Activated naive CD4-positive, alpha-beta T cell treated with anti-CD3 and anti-CD28 coated beads for 36 hours (primary cell): ENCODE measurements around the gene STK32B. TPM values are rescaled to one million over a fixed set of nuclear protein-coding genes. Genes with fewer than 3 reads are reported as not detected.

Experiments used
- CTCF ChIA-PET: fragments of 350-600 bp; sonication (Branson Sonifier 250); formaldehyde crosslinking; loops from one replicate; lab custom pipeline; 2021; ENCODE audit warnings: antibody characterized with exemption; lab: Charles Lee
- DNase-seq: peaks from one replicate; pipeline ENCODE4 v3.0.0-alpha.2; 2020
- H3K27ac Mint-ChIP-seq: one replicate; pipeline ENCODE4 v1.8.0; 2021; ENCODE audit warnings: mild to moderate bottlenecking, mixed read lengths
- H3K27me3 Mint-ChIP-seq: one replicate; pipeline ENCODE4 v1.8.0; 2021; ENCODE audit warnings: low read depth, mixed read lengths
- H3K36me3 Mint-ChIP-seq: one replicate; pipeline ENCODE4 v1.8.0; 2021; ENCODE audit warnings: low read depth, mixed read lengths
- H3K4me1 Mint-ChIP-seq: one replicate; pipeline ENCODE4 v1.8.0; 2021; ENCODE audit warnings: low read depth, mixed read lengths
- H3K4me3 Mint-ChIP-seq: one replicate; pipeline ENCODE4 v1.8.0; 2021; ENCODE audit warnings: mild to moderate bottlenecking, moderate library complexity, mixed read lengths
- H3K9me3 Mint-ChIP-seq: one replicate; pipeline ENCODE4 v1.8.0; 2021; ENCODE audit warnings: mixed read lengths
- intact Hi-C: fragments of 100-400 bp; cut with micrococcal nuclease; formaldehyde crosslinking; loops from one replicate; pipeline ENCODE4 v1.15.1; 2023
- total RNA-seq, 2 experiments: library from RNA; stranded (reverse); gene quantifications; one replicate each; pipeline ENCODE4 v1.2.3, GENCODE V29; 2021

Gene STK32B
- total RNA-seq, 2 experiments from 2014 or later: not detected

- Mint-ChIP-seq H3K36me3 (no peaks in the 10 kb centered on the region), H3K27ac (no peak overlapping the region), H3K27me3 (no peaks in the 10 kb centered on the region), H3K4me1 (no peaks in the 10 kb centered on the region), H3K4me3 (no peak overlapping the region), H3K9me3 (no peaks in the 10 kb centered on the region)
- CTCF ChIA-PET: no interaction called here
- intact Hi-C loops: no loop called here
- DNase-seq: no peak
Observed at GRCh38 chr4:5368426-5368825, 317.1 kb downstream of the STK32B start.

DNA sequence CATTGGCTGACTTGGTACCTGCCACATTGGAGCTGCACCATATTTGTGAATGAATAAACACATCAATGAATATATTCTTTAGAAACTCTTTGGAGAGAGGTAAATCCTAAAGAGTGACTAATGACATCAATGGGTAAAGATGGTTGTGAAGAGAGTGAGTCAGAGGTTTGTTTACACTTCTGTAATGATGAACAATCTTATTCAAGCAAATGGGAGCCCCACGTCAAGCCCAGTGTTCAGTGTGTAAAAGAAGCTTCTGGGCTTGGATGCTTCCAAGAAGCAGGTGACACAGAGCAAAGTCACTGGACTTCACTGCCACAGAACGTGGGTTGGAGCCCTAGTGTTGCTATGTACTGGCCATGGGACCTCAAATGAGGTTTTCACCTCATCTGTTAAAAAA lies 319.0 kb downstream of the STK32B start:
- Mint-ChIP-seq H3K36me3 (no peaks in the 10 kb centered on the region), H3K27me3 (no peaks in the 10 kb centered on the region), H3K27ac (no peak overlapping the region), H3K4me3 (no peak overlapping the region), H3K4me1 (no peaks in the 10 kb centered on the region), H3K9me3 (peaks cover 5% of the 10 kb centered on the region)
- DNase-seq: no peak
- intact Hi-C loops: no loop called here
- CTCF ChIA-PET: no interaction called here

DNA sequence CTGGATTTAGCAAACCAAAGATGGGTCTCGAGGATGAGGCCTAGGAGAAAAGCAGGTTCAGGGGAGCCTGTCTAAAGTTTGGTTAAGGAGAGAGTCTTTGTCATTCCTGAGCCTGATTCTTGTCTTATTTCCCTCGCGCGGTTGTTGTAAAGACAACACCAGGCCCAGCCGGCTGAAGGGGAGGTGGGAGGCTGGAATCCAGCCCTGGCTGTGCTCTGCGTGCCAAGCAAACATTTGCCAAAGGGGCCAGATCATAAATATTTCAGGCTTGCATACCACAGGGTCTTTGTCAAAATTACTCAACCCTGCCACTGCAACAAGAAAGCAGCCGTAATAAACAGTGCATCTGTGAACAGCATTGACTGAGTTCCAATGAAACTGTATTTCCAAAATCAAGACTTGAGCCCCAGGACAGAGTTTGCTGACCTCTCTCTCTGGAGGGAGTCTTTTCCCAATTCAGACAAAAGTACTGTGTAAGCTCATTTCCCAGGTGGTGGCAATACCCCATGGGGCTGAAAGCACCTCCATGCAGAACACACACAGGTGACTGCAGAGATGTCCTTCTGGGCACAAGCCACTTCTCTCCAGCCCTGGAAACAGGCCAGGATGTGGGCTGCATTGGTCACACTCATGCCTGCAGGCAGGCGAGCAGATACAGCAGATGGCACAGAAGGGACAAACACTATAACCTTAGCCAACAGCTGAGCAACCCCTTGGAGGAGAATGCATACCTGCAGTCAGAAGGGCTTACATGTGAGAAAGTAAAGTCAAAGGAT lies 320.3 kb downstream of the STK32B start:
- no peaks in the 10 kb centered on the region for H3K4me1 Mint-ChIP-seq
- CTCF ChIA-PET: no interaction called here

DNA sequence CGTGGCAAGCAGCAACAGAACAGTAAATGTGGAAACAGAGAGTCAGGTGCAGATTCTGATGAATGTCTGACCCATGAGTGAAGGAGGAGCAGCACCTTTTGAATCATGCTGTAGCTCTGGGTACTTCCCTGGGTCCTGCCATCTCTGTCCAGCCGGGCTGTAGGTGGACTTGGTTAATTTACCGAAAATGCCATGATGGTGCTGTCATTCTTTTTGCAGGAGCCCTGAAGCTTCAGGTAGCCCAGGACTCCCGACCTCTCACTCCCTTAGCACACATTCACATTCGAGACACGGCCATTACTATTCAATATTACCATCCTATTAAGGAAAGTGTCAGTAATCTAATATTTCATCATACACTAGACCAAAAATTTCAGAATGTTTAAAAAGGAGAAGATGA lies 320.9 kb downstream of the STK32B start:
- Mint-ChIP-seq H3K9me3 (peaks cover 5% of the 10 kb centered on the region), H3K4me1 (no peaks in the 10 kb centered on the region), H3K4me3 (no peak overlapping the region), H3K36me3 (no peaks in the 10 kb centered on the region), H3K27ac (no peak overlapping the region), H3K27me3 (peaks cover 3% of the 10 kb centered on the region)
- DNase-seq: no peak
- intact Hi-C loops: no loop called here
- CTCF ChIA-PET: no interaction called here

More for the DNA sequence above, 320.3 kb downstream of the STK32B start:
- DNase-seq: no peak
- no peak overlapping the region for H3K4me3 Mint-ChIP-seq
- intact Hi-C loops: no loop called here
- no peak overlapping the region for H3K27ac Mint-ChIP-seq
- H3K36me3 Mint-ChIP-seq: no peaks in the 10 kb centered on the region
- H3K27me3 Mint-ChIP-seq: peaks cover under 1% of the 10 kb centered on the region
- H3K9me3 Mint-ChIP-seq: peaks cover 5% of the 10 kb centered on the region

- no peak for DNase-seq
- Mint-ChIP-seq H3K27me3 (peaks cover 3% of the 10 kb centered on the region), H3K9me3 (peaks cover 11% of the 10 kb centered on the region), H3K36me3 (no peaks in the 10 kb centered on the region), H3K27ac (no peak overlapping the region), H3K4me1 (no peaks in the 10 kb centered on the region), H3K4me3 (no peak overlapping the region)
- intact Hi-C loops: no loop called here
- CTCF ChIA-PET: no interaction called here
Observed at GRCh38 chr4:5373327-5373726, 322.0 kb downstream of the STK32B start.

DNA sequence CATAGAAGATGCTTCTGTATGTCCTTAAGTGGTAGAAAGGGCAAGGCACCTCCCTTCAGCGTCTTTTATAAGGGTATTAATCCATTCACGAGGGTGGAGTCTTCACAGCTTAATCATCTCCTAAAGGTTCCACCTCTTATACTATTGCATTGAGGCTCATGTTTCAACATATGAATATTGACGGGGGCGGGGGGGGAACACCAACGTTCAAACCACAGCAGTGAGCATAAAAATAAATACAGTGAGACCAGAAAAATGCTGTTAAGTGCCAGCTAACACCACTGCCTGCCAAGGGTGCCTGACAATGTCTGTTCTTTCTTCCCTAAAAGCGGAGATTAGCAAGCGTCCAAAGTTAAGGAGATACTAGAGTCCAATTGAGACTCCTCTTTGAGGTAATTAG lies 323.3 kb downstream of the STK32B start:
- Mint-ChIP-seq H3K36me3 (no peaks in the 10 kb centered on the region), H3K27ac (no peak overlapping the region), H3K4me1 (no peaks in the 10 kb centered on the region), H3K9me3 (peaks cover 15% of the 10 kb centered on the region), H3K27me3 (peaks cover 3% of the 10 kb centered on the region), H3K4me3 (no peak overlapping the region)
- CTCF ChIA-PET: no interaction called here
- intact Hi-C loops: no loop called here
- DNase-seq: no peak

GRCh38 chr4:5374994-5375393 lies 323.7 kb downstream of the STK32B start:
- H3K4me3 Mint-ChIP-seq: no peak overlapping the region
- DNase-seq: no peak
- CTCF ChIA-PET: no interaction called here
- intact Hi-C loops: no loop called here
- H3K9me3 Mint-ChIP-seq: peaks cover 15% of the 10 kb centered on the region
- peaks cover 3% of the 10 kb centered on the region for H3K27me3 Mint-ChIP-seq
- no peaks in the 10 kb centered on the region for H3K4me1 Mint-ChIP-seq
- no peak overlapping the region for H3K27ac Mint-ChIP-seq
- H3K36me3 Mint-ChIP-seq: no peaks in the 10 kb centered on the region

DNA sequence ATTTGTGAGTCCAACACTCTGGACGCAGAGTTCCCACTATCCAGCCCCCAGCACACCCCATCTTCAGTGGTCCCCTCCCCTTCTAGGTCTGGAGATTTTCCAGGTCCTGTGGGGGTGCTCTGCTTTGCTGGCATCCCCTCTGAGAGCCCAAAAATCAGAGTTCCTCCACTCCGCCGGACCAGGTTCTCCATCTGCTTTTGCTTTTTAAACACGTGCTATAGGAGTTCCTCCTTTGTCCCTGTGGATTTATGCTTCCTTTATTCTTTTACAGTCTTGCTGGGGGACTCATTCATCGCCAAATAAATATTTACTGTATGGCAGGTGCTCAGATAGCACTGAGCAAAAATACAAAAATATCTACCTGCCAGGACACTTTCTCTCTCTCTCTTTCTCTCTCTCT lies 324.7 kb downstream of the STK32B start:
- CTCF ChIA-PET: no interaction called here
- DNase-seq: no peak
- H3K36me3 Mint-ChIP-seq: no peaks in the 10 kb centered on the region
- H3K27ac Mint-ChIP-seq: no peak overlapping the region
- peaks cover 3% of the 10 kb centered on the region for H3K27me3 Mint-ChIP-seq
- intact Hi-C loops: no loop called here
- no peaks in the 10 kb centered on the region for H3K4me1 Mint-ChIP-seq
- no peak overlapping the region for H3K4me3 Mint-ChIP-seq
- H3K9me3 Mint-ChIP-seq: peaks cover 15% of the 10 kb centered on the region

- peak; percentile 6 for DNase-seq
- Mint-ChIP-seq H3K4me1 (no peaks in the 10 kb centered on the region), H3K27me3 (peaks cover 3% of the 10 kb centered on the region), H3K4me3 (no peak overlapping the region), H3K27ac (no peak overlapping the region), H3K36me3 (no peaks in the 10 kb centered on the region), H3K9me3 (peaks cover 15% of the 10 kb centered on the region)
- intact Hi-C loops: no loop called here
- CTCF ChIA-PET: no interaction called here
Observed at GRCh38 chr4:5378002-5378401, 326.7 kb downstream of the STK32B start.

DNA sequence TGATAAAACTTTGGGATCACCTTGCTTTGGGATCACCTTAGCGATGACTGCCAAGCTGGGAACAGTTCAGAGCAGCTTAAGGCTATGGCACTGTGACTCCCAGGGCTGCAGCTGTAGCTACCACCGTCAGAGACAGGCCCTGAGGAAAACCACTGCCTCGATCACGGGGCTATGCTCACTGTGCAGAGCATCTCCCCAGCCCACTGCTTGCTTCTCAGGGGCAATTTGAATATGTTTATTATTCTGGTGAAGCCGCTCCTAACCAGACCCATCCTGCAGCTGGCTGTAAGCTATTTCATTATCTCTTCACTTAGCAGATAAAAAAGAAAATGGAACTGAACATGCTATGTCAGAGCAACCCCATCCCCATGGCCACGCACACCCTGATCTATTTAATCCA lies 328.6 kb downstream of the STK32B start:
- H3K4me1 Mint-ChIP-seq: no peaks in the 10 kb centered on the region
- no peak overlapping the region for H3K27ac Mint-ChIP-seq
- CTCF ChIA-PET: no interaction called here
- H3K27me3 Mint-ChIP-seq: peaks cover 3% of the 10 kb centered on the region
- H3K4me3 Mint-ChIP-seq: no peak overlapping the region
- no peak for DNase-seq
- intact Hi-C loops: no loop called here
- peaks cover 10% of the 10 kb centered on the region for H3K9me3 Mint-ChIP-seq
- H3K36me3 Mint-ChIP-seq: no peaks in the 10 kb centered on the region

DNA sequence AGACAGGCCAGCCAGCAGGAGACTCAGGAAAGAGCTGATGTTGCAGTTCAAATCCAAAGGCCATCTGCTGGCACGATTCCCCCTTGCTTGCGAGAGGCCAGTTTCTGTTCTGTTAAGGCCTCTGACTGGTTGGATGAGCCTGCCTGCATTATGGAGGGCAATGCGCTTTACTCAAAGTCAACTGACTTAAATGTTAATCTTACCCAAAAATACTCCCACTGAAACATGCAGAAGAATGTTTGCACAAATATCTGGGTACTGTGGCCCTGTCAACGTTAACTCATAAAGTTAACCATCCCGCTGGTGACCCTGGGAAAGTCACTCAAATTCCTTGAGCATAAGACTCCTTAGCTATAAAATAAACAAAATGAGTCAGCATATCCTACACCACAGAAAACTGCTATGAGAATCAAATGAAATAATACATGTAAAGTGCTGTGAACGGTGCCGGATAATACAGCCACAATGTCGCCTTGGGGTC lies 330.7 kb downstream of the STK32B start:
- CTCF ChIA-PET: no interaction called here
- H3K4me3 Mint-ChIP-seq: no peak overlapping the region
- no peaks in the 10 kb centered on the region for H3K27me3 Mint-ChIP-seq
- no peaks in the 10 kb centered on the region for H3K36me3 Mint-ChIP-seq
- no peak for DNase-seq
- intact Hi-C loops: no loop called here
- H3K27ac Mint-ChIP-seq: no peak overlapping the region
- H3K9me3 Mint-ChIP-seq: peaks cover 10% of the 10 kb centered on the region
- H3K4me1 Mint-ChIP-seq: no peaks in the 10 kb centered on the region

- Mint-ChIP-seq H3K36me3 (no peaks in the 10 kb centered on the region), H3K27ac (no peak overlapping the region), H3K4me1 (no peaks in the 10 kb centered on the region), H3K27me3 (no peaks in the 10 kb centered on the region), H3K4me3 (no peak overlapping the region), H3K9me3 (peaks cover 3% of the 10 kb centered on the region)
- no peak for DNase-seq
- CTCF ChIA-PET: no interaction called here
- intact Hi-C loops: no loop called here
Observed at GRCh38 chr4:5383191-5383980, 332.1 kb downstream of the STK32B start.
